ENCODE data around the gene LGSN. TPM values are rescaled to one million over a fixed set of nuclear protein-coding genes. Genes with fewer than 3 reads are reported as not detected.

The LGSN gene
- total RNA-seq, 1 donor = under 0.01 TPM

DNA sequence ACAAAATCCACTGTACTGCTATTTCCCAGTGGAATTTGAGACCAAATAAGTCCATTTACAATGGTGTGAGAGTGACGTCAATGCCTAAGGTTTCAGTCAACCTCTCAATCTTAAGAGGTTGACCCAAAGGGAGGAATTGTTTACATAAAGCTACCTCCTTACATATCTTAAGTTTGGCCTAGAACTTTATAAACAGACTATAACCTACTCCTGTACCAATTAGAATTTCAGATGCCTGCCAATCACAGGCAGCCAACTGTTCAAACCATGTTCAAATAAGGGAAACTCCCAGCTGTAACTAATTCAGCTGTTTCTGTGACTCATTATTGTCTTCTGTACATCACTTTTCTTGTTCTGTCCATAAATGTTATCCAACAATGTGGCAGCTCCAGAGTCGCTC is 14.5 kb downstream of the LGSN start:
- no peak for TF ChIP-seq CTCF (IDR thresholded peaks at IDR 0.05; ENCODE audit: insufficient read depth, low read depth, low read length)
- DNase-seq (ENCODE audit: low read depth) = no peak
- no peak overlapping the region for H3K4me3 ChIP-seq (ENCODE audit: low read depth, low read length)

DNA sequence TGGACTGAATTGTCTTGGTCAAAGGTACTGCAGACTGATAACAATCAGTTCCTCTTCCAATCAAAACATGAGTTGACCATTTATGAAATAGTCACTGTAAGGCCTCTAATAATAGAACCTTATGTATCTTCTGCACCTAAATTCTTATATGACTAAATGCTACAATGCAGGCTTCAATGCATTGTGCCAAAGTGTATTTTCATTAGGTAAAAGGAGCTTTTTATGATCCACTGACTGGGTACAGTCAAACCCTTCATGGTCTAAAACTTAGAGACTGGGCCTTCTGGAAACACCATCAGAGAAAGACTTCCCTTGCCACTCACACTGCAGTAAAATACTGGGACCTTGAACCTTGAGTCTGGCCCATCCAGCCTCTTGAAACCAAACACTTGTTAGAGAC is 16.3 kb downstream of the LGSN start:
- H3K4me3 ChIP-seq (ENCODE audit: low read depth, low read length) = no peak overlapping the region
- TF ChIP-seq CTCF (IDR thresholded peaks at IDR 0.05; ENCODE audit: insufficient read depth, low read depth, low read length) = no peak
- no peak for DNase-seq (ENCODE audit: low read depth)

DNA sequence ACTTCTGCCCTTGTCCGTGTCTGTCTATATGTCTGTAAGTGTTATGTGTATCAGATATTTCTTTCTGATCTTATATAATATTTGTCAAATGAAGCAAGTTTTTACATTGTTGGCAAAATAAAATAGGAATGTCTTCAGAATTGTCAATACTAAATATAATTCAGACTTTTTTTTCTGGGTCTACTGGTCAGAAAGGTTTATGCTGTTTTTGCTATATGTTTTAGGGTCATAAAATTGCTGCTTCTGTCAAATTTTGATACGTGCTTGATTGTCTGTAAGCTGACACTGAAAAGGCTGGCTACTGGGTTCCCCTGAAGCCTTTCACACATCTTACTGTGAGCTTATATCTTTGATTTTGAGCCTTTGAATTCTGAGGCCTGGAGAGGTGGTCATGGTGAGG is 20.1 kb downstream of the LGSN start:
- no peak for DNase-seq (ENCODE audit: low read depth)
- no peak overlapping the region for H3K4me3 ChIP-seq (ENCODE audit: low read depth, low read length)
- TF ChIP-seq CTCF (IDR thresholded peaks at IDR 0.05; ENCODE audit: insufficient read depth, low read depth, low read length) = no peak

GRCh38 chr6:63295553-63296194 is 24.1 kb downstream of the LGSN start:
- H3K4me3 ChIP-seq (ENCODE audit: low read depth, low read length) = no peak overlapping the region
- no peak for DNase-seq (ENCODE audit: low read depth)
- no peak for TF ChIP-seq CTCF (IDR thresholded peaks at IDR 0.05; ENCODE audit: insufficient read depth, low read depth, low read length)

DNA sequence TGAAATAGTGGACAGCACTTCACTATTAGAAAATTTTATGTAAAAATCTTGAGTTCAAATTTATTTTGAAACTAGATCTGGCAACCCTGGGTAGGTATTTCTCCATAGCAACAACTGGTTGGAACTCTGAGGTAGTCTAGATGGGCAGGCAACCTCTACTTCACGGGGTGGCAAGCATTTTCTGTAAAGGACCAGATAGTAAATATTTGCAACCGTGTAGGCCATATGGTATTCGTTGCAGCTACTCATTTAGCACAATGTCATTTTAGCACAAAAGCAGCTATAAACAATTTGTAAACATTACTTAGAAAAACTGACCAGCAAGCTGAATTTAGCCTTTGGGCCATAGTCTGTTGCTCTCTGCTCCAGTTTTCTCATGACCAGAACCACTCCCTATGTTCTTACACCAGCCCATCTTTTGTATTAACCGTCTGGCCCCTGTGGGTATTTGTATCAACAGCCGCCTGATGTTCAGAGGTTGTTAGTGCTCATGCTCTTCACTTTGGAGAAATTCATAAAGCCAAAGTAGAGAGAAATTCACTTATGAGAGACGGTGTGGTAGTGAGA is 29.2 kb downstream of the LGSN start:
- H3K4me3 ChIP-seq (ENCODE audit: low read depth, low read length) = no peak overlapping the region
- no peak for TF ChIP-seq CTCF (IDR thresholded peaks at IDR 0.05; ENCODE audit: insufficient read depth, low read depth, low read length)
- DNase-seq (ENCODE audit: low read depth) = peak; percentile 11

GRCh38 chr6:63289269-63289872 is 30.4 kb downstream of the LGSN start:
- no peak for DNase-seq (ENCODE audit: low read depth)
- TF ChIP-seq CTCF (IDR thresholded peaks at IDR 0.05; ENCODE audit: insufficient read depth, low read depth, low read length) = no peak
- H3K4me3 ChIP-seq (ENCODE audit: low read depth, low read length) = no peak overlapping the region
